Tibial nerve (tissue), 4 donors: ENCODE measurements around the gene CFAP43. TPM values are rescaled to one million over a fixed set of nuclear protein-coding genes. Genes with fewer than 3 reads are reported as not detected.
A peak's percentile ranks its signal among the peaks of the same experiment; 100 is the strongest.

Source experiments
- DNase-seq, 2 donors: peaks; one replicate each; pipeline ENCODE4 v3.0.0-alpha.2; 2019; ENCODE audit warnings: low spot score in 2 of 2
- H3K27ac ChIP-seq, 4 donors: fragments of 200-600 bp; sonication (generic) in 3 of 4; one replicate each; pipeline ENCODE4 v1.5.1; 2017 to 2019; ENCODE audit warnings: mild to moderate bottlenecking in 1 of 4
- H3K27me3 ChIP-seq, 2 donors: fragments of 200-600 bp; sonication (generic) in 1 of 2; one replicate each; pipeline versions ENCODE4 v1.5.1 to v1.6.0; 2017 to 2019
- H3K36me3 ChIP-seq, 3 donors: fragments of 200-600 bp; sonication (generic); one replicate each; pipeline ENCODE4 v1.5.1; 2018 to 2019
- H3K4me1 ChIP-seq, 4 donors: fragments of 200-600 bp; sonication (generic) in 3 of 4; one replicate each; pipeline ENCODE4 v1.5.1; 2017 to 2019
- H3K4me3 ChIP-seq, 4 donors: fragments of 200-600 bp; sonication (generic) in 3 of 4; one replicate each; pipeline ENCODE4 v1.5.1; 2017 to 2019; ENCODE audit warnings: mild to moderate bottlenecking in 1 of 4, moderate library complexity in 1 of 4
- H3K9me3 ChIP-seq, 4 donors: fragments of 200-600 bp; sonication (generic) in 3 of 4; one replicate each; pipeline ENCODE4 v1.5.1; 2017 to 2019
- EP300 ChIP-seq, 2 donors: sonication (generic); formaldehyde crosslinking; IDR thresholded peaks; one replicate each; pipeline ENCODE4 v1.6.1; 2017; ENCODE audit warnings: antibody characterized with exemption in 2 of 2, mild to moderate bottlenecking in 1 of 2
- POLR2A ChIP-seq, 2 donors: fragments of 450-650 bp; IDR thresholded peaks; one replicate each; pipeline ENCODE4 v1.6.1; 2017; ENCODE audit warnings: antibody characterized with exemption in 2 of 2, mild to moderate bottlenecking in 2 of 2, moderate library complexity in 2 of 2
- WGBS, 2 donors: methylation state at CpG; one replicate each; pipeline ENCODE4 v1.1.5; 2018; 5-methylcytosine and 5-hydroxymethylcytosine counted together
- total RNA-seq, 4 donors: library from RNA; depleted of rRNA; stranded (reverse); fragments of >200 nt; gene quantifications; one replicate each; pipeline ENCODE4 v1.1.0, GENCODE V29; 2016
- TF ChIP-seq, protein P1 (sequence below), 5 experiments: fragments of 200-600 bp in 3 of 5; fragments of 450-650 bp in 2 of 5; sonication (generic) in 3 of 5; IDR thresholded peaks; one replicate each; pipeline ENCODE4 v1.5.1; 2016 to 2019; ENCODE audit warnings: antibody characterized with exemption in 5 of 5, mild to moderate bottlenecking in 3 of 5, moderate library complexity in 2 of 5

CFAP43 gene
- total RNA-seq, 4 donors from 2014 or later: 0.30 to 4.3 (median 2.5) TPM

DNA sequence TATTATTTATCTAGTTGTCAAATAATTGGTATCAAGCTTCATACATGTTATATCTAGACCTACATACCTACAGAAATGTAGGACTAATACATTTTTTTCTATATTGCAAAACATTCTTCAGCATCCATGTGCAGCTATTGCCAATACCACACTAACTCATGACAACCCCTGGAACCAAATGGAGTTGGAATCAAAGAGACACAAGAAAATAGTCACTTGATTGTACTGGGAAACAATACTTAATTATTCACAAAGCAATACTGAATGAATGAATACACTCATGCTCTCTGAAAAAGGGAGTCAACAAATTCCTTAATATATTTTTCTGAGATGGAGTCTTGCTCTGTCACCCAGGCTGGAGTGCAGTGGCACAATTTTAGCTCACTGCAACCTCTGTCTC is 10.4 kb upstream of the CFAP43 start:
- Histone ChIP-seq H3K27me3 (peaks cover 0 to 2% of the 10 kb centered on the region in 2 donors), H3K36me3 (no peaks in the 10 kb centered on the region), H3K4me1 (no peaks in the 10 kb centered on the region), H3K9me3 (no peaks in the 10 kb centered on the region), H3K27ac (peak overlapping the region in 2 of 4 donors; percentile 24 to 54), H3K4me3 (no peak overlapping the region)
- no peak for TF ChIP-seq POLR2A (IDR thresholded peaks at IDR 0.05)
- TF ChIP-seq, protein P1, sequence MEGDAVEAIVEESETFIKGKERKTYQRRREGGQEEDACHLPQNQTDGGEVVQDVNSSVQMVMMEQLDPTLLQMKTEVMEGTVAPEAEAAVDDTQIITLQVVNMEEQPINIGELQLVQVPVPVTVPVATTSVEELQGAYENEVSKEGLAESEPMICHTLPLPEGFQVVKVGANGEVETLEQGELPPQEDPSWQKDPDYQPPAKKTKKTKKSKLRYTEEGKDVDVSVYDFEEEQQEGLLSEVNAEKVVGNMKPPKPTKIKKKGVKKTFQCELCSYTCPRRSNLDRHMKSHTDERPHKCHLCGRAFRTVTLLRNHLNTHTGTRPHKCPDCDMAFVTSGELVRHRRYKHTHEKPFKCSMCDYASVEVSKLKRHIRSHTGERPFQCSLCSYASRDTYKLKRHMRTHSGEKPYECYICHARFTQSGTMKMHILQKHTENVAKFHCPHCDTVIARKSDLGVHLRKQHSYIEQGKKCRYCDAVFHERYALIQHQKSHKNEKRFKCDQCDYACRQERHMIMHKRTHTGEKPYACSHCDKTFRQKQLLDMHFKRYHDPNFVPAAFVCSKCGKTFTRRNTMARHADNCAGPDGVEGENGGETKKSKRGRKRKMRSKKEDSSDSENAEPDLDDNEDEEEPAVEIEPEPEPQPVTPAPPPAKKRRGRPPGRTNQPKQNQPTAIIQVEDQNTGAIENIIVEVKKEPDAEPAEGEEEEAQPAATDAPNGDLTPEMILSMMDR (IDR thresholded peaks at IDR 0.05): no peak
- no peak for TF ChIP-seq EP300 (IDR thresholded peaks at IDR 0.05)
- DNase-seq: no peak

- no peak overlapping the region for H3K4me3 ChIP-seq
- 74 to 81% methylated on average over 2 of the region's 2 CpGs for WGBS, 2 donors
- no peak for DNase-seq
- H3K27ac ChIP-seq: no peak overlapping the region
- H3K4me1 ChIP-seq: no peaks in the 10 kb centered on the region
- H3K36me3 ChIP-seq: no peaks in the 10 kb centered on the region
- H3K27me3 ChIP-seq: peaks cover 0 to 2% of the 10 kb centered on the region in 2 donors
- no peak for TF ChIP-seq POLR2A (IDR thresholded peaks at IDR 0.05)
- TF ChIP-seq, protein P1 (IDR thresholded peaks at IDR 0.05): no peak
- H3K9me3 ChIP-seq: peaks cover 0 to 2% (median 0%) of the 10 kb centered on the region in 4 donors
These were observed 7.9 kb upstream of the CFAP43 start for GRCh38 chr10:104240078-104240477.

DNA sequence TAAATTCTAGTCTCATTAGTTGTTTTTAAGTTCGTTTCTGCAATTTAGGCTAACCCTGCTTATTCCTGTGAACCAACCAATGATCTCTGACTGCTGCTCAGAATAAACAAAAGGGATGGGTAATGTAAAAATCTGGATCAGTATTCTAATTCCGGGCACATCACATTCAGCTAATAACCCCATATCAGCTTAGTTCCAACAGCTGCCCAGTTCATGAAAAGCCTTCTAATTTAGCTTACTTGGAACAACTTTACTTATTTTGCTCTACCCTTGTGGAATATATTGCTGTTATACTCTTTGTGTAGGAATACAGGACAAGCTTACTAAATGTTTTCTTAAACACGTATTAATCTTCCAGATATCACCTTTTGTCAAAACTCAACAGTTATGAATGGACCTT is 3.6 kb upstream of the CFAP43 start:
- H3K27me3 ChIP-seq: no peaks in the 10 kb centered on the region
- H3K27ac ChIP-seq: no peak overlapping the region
- H3K4me1 ChIP-seq: peaks cover 0 to 12% (median 6%) of the 10 kb centered on the region in 4 donors
- H3K9me3 ChIP-seq: peaks cover 0 to 6% (median 0%) of the 10 kb centered on the region in 4 donors
- no peak for DNase-seq
- WGBS, 2 donors: 80 to 86% methylated on average over 3 of the region's 3 CpGs
- no peaks in the 10 kb centered on the region for H3K36me3 ChIP-seq
- TF ChIP-seq POLR2A (IDR thresholded peaks at IDR 0.05) (no peak), EP300 (IDR thresholded peaks at IDR 0.05) (no peak)
- TF ChIP-seq, protein P1 (IDR thresholded peaks at IDR 0.05): no peak
- H3K4me3 ChIP-seq: no peak overlapping the region

- peaks cover 0 to 6% (median 0%) of the 10 kb centered on the region in 4 donors for H3K9me3 ChIP-seq
- H3K36me3 ChIP-seq: no peaks in the 10 kb centered on the region
- peaks cover 0 to 12% (median 6%) of the 10 kb centered on the region in 4 donors for H3K4me1 ChIP-seq
- H3K27ac ChIP-seq: no peak overlapping the region
- 75 to 94% methylated on average over 1 of the region's 1 CpG for WGBS, 2 donors
- DNase-seq: no peak
- no peak for TF ChIP-seq EP300 (IDR thresholded peaks at IDR 0.05)
- no peak for TF ChIP-seq POLR2A (IDR thresholded peaks at IDR 0.05)
- no peaks in the 10 kb centered on the region for H3K27me3 ChIP-seq
- H3K4me3 ChIP-seq: no peak overlapping the region
These were observed 2.8 kb upstream of the CFAP43 start for GRCh38 chr10:104234934-104235333.

GRCh38 chr10:104233817-104234216 is 1.7 kb upstream of the CFAP43 start:
- DNase-seq: no peak
- Histone ChIP-seq H3K4me1 (peaks cover 0 to 12% (median 6%) of the 10 kb centered on the region in 4 donors), H3K9me3 (peaks cover 0 to 6% (median 0%) of the 10 kb centered on the region in 4 donors), H3K4me3 (no peak overlapping the region), H3K36me3 (no peaks in the 10 kb centered on the region), H3K27ac (no peak overlapping the region), H3K27me3 (no peaks in the 10 kb centered on the region)
- 63 to 78% methylated on average over 1 of the region's 1 CpG for WGBS, 2 donors
- TF ChIP-seq EP300 (IDR thresholded peaks at IDR 0.05): no peak

DNA sequence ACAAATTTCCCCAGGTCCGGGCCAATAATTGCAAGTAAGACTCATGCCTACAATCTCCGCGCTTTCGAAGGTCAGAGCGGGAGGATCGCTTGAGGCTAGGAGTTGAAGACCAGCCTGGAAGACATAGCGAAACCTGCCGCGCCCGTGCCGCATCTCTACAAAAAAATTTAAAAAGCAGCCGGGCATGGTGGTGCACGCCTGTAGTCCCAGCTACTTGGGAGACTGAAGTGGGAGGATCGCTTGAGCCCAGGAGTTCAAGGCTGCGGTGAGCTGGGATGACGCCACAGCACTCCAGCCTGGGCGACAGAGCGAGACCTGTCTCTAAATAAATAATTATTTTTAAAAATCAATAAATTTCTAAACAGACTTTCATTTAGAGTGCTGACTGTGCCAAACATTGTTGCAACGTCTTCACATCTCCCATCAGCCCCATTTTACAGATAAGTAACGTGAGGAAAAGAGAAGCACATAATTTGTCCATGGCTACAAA is 494 bp upstream of the CFAP43 start:
- peaks cover 0 to 6% (median 0%) of the 10 kb centered on the region in 4 donors for H3K9me3 ChIP-seq
- H3K4me1 ChIP-seq: peaks cover 0 to 12% (median 6%) of the 10 kb centered on the region in 4 donors
- peak overlapping the region; percentile 51 to 95 (median 80) for H3K4me3 ChIP-seq
- WGBS, 2 donors: 16 to 19% methylated on average over 20 of the region's 20 CpGs
- TF ChIP-seq EP300 (IDR thresholded peaks at IDR 0.05): no peak
- TF ChIP-seq, protein P1 (IDR thresholded peaks at IDR 0.05): no peak
- TF ChIP-seq POLR2A (IDR thresholded peaks at IDR 0.05): no peak
- DNase-seq: no peak
- H3K36me3 ChIP-seq: no peaks in the 10 kb centered on the region
- H3K27me3 ChIP-seq: no peaks in the 10 kb centered on the region
- H3K27ac ChIP-seq: peak overlapping the region in 1 of 4 donors; percentile 83
